ENCODE measurements around the gene LMLN.
"Not testable (repeated sequence)": the region's sequence is repeated elsewhere in the genome, so short reads cannot be mapped to it uniquely, and the experiment has no call there.

Gene LMLN

DNA sequence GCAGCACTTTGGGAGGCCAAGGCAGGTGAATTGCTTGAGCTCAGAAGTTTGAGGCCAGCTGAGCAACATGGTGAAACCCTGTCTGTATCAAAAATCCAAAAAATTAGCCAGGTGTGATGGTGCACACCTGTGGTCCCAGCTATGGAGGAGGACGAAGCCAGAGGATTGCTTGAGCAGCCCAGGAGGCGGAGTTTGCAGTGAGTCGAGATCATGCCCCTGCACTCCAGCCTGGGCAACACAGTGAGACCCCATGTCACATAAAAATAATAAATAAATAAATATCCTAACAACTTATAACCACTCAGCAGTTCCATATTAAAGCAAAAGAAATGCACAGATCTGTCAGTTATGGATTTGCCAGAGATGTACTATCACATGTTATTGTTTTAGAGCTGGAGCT, 62.6 kb downstream of the LMLN start:
- in situ Hi-C loops (cut with MboI; ENCODE audit: low sequenced_read_pairs) = no loop called here

DNA sequence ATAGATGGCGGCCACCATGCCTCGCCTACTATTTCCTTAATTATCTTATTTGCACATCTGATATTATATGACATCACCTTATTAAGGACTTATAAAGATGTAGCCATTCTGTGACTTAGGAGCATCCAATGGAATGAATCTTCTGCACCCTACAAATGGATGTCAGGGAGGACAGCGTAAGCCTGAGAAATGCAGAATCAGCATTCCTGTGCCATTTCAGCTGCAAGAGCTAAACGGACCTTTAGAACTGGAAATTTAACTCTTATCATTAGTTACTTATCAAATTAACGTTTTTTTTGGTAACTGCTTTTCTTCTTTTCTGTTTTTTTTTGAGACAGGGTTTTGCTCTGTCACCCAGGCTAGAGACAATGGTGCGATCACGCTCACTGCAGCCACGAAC, 65.6 kb downstream of the LMLN start:
- in situ Hi-C loops (cut with MboI; ENCODE audit: low sequenced_read_pairs) = no loop called here

DNA sequence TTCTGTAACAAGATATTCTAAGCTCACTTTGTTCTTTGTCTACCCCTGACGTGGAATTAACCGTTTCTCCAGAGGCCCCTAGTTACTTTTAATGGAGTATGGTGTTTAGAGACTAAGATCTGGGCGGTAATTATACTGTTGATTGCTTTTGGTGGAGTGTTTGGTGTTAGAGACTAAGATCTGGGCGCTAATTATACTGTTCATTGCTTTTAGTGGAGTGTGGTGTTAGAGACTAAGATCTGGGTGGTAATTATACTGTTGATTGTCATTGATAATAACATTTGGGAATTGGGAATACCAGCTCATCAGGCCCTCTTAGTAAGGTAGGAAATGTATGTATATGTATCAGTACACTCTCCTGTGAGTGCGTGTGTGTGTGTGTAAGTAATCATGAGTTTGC, 66.6 kb downstream of the LMLN start:
- in situ Hi-C loops (cut with MboI; ENCODE audit: low sequenced_read_pairs) = no loop called here

DNA sequence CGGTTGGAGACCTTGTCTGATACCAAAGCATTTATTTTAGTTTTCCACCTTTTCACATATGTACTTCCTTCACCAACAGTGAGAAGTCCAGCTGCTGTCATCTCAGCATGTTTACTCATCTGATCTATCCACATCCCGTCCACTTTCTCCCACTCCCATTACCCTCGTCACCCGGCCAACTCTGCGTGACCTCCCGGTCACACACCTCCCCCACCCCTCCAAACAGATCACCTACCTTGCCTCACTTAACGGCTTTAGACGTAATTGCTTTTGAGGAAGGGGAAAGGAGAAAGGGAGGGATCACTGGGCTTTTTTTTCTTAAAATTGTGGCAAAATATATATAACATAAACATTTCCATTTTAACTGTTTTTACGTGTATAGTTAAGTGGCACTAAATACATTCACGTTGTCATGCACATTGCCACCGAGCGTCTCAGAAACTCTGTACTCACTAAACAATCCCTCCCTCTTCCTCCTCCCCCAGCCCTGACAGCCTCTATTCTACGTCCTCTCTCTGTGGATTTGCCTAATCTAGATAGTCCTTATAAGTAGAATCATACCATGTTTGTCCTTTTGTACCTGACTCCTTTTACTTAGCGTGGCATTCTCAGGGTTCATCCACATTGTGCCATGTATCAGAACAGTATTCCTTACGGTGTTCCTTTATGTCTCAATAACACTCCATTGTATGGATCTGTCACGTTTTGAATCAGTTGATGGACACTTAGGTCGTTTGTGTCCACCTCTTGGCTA, 67.2 kb downstream of the LMLN start:
- in situ Hi-C loops (cut with MboI; ENCODE audit: low sequenced_read_pairs) = no loop called here

DNA sequence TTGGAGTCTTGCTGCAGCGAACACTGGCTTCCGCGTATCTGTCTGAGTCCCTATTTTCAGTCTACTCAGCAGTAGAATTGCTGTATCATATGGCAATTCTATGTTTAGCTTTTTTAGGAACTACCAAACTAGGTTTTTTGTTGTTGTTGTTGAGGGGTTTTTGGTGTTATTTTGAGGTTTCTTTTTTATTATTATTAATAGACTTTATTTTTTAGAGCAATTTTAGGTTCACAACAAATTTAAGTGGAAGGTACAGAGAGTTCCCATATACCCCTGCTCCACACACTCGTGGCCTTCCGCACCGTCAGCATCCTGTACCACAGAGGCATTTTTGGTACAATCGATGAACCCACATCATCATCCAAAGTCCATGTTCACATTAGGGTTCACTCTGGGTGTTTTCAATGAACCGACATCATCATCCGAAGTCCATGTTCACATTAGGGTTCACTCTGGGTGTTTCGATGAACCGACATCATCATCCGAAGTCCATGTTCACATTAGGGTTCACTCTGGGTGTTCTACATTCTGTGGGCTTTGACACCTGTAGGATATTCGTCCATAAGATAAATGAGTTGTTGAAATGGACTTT, 67.9 kb downstream of the LMLN start:
- in situ Hi-C loops (cut with MboI; ENCODE audit: low sequenced_read_pairs) = no loop called here

DNA sequence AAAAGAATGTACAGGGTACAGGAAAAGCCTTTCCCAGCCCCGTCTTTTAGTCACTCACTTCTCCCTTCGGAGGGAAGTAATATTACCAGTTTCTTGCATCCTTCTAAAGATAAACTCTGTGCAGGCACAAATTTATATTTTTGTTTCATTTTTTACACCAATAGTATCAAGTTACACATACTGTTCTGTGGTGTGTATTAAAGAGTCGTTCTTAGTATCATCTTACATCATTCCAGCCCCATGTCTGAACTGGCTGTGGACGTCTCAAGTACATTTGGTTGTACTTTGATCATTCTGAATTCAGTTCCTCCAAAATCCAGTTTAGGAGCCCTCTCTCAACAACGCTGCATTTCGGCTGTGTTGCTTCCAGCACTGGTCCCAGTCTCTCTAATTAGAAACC, 68.7 kb downstream of the LMLN start:
- in situ Hi-C loops (cut with MboI; ENCODE audit: low sequenced_read_pairs) = no loop called here

DNA sequence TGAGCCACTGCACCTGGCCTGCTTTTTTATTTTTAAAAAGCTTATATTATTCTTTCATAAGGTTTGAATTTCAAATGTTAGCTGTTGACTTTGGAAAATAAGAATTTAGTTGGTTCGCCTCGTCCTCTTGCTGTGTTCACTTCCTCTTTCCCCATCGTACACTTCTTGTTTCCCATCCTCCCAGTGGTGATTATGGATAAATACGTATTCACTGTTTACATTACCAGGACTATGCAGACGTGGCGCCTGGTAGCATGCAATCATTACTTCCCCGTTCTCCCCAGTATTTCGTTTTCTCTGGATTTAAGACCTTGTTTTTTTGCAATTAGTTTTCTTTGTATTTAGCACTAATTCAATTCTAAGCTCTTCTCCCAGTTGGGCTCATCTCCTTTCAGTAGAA, 70.1 kb downstream of the LMLN start:
- in situ Hi-C loops (cut with MboI; ENCODE audit: low sequenced_read_pairs) = no loop called here

DNA sequence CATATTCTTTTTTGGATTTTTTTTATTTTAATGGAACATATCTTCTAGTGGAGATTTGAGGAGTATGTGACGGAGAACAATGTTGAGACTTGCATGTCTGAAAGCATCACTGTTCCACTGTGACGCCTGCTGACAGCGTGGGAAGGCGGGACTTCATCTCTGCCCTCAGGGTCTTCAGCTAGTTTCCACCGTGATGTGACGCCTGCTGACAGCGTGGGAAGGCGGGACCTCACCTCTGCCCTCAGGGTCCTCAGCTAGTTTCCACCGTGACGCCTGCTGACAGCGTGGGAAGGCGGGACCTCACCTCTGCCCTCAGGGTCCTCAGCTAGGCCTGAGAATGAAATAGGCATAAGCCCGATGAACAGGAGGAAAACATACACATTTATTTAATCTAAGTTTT, 70.7 kb downstream of the LMLN start:
- in situ Hi-C loops (cut with MboI; ENCODE audit: low sequenced_read_pairs) = no loop called here

DNA sequence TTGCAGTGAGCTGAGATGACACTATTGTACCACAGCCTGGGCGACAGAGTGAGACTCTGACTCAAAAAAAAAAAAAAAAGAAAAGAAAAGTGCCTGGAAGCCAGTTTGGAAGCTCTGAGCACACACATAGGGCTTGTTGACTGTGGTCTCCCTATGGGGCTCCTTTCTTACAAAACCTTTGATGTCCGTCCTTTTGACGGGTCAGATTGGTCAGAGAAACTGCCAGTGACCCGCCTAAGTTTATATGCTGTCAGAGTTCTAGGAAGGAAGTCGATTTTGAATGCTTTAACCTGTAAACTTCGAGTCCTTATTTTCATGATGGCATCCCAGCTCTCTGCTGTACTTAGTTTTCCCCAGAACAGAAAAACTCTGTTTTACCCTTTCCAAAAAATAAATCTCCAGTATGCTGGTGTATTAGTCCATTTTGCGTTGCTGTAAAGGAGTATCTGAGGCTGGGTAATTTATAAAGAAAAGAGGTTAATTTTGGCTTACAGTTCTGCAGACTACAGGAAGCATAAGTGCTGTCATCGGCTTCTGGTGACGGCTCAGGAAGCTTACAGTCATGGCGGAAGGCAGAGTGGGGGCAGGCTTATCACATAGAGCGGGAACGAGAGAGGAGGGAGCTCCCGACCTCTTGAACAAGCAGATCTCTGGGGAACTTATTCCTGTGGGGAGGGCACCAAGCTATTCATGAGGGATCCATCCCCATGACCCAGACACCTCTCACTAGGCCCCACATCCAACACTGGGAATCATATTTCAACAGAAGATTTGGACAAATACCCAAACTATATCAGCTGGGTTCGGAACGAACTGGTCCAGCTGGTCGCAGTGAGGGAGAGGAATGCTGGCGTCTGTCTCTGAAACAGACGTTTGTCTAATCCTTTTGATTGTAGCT, 72.3 kb downstream of the LMLN start:
- in situ Hi-C loops (cut with MboI; ENCODE audit: low sequenced_read_pairs) = no loop called here

DNA sequence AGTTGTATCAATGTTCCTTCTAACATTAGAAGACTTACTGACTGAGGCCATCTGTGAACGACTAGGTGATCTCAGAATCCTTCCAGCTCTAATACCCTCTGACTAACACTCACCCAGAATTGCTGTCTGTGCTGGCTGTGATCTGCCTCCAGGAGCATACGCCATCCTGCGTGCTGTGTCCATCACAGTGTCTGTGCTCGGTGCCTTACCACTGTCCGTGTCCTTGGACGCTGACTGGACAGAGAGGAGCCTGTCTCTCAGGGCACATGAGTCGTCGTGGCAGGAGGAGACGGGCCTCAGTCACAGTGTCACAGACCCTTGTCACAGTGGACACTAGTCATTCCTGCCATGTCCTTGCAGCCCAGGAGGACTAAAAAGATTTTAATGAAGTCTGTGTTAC, 83.1 kb downstream of the LMLN start:
- in situ Hi-C loops (cut with MboI; ENCODE audit: low sequenced_read_pairs) = no loop called here

DNA sequence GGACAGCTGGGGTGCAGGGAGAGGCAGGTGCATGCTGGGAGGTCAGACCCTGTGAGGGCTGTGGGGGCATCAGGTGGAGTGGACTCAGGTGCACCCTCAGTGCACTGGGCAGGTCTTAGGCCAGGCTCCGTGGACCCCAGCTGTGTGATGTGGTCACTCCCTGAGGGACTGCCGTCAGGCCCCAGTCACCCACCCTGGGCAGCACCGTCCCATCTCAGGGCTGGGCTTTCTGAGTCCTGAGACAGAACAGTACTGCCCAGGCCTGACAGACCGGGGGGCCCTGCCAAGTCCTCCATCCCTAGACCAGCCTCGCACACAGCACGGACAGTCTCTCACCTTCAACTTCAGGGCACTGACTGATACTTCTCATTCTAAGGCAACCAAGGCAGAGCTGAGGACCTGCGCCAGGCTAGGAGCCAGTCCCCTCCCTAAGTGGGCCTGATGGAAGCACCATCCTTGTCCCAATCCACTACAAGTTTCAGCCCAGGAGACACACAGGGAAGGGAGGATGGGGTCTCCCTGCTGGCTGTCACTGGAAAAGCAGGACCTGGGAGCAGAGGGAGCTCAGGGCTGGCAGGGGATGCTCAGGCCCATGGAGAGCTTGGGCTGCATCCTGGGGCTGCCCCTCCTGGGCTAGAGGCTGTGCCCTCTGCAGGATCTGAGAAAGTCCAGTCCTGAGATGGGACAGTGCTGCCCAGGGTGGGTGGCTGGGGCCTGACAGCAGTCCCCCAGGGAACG, 86.3 kb downstream of the LMLN start:
- in situ Hi-C loops (cut with MboI; ENCODE audit: low sequenced_read_pairs) = no loop called here

DNA sequence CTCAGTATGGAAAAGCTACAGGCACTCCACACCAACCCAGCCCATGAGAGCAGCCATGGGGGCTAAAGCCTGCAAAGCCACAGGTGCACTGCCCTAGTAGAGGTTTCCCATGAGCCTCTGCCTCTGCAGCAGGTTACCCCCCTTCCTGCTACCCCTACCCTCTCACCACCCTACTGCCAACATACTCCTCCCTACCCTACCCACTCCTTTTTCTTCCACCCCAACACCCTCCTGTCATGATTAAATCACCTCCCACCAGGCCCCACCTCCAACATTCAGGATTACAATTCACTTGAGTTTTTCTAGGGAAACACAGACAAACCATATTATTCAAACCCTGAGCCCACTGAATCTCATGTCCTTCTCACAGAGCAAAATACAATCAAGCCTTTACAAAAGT, 88.4 kb downstream of the LMLN start:
- in situ Hi-C loops (cut with MboI; ENCODE audit: low sequenced_read_pairs) = no loop called here

DNA sequence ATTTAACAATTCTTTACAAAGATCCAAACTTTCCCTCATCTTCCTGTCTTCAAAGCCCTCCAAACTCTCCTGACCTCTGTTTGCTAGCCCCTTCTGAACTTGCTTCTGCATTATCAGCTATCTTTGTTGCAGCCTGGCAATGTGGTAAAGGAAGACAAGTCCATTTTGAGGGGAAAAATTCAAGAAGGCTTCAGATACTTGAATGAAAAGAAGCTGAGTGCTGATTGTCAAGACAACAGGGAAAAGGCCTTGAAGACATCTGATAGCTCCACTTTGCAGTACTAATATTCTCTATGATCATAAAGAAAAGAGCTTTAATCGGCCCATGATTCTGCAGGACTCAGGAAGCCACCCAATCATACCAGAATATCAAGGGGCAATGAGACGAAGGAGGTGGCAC, 91.8 kb downstream of the LMLN start:
- in situ Hi-C loops (cut with MboI; ENCODE audit: low sequenced_read_pairs) = no loop called here

DNA sequence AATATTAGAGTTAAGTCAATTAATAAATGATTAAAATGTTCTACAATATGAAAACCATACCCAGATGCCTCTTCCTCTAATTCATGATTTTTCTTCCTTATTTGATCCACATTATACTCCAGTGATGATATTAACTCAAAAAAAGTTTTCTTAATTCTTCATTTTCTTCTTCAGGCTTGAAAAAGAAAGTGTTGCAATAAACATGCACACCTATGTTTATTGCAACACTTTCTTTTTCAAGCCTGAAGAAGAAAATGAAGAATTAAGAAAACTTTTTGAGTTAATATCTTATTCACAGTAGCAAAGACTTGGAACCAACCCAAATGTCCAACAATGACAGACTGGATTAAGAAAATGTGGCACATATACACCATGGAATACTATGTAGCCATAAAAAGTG, 93.4 kb downstream of the LMLN start:
- in situ Hi-C loops (cut with MboI; ENCODE audit: low sequenced_read_pairs) = not testable (repeated sequence)

DNA sequence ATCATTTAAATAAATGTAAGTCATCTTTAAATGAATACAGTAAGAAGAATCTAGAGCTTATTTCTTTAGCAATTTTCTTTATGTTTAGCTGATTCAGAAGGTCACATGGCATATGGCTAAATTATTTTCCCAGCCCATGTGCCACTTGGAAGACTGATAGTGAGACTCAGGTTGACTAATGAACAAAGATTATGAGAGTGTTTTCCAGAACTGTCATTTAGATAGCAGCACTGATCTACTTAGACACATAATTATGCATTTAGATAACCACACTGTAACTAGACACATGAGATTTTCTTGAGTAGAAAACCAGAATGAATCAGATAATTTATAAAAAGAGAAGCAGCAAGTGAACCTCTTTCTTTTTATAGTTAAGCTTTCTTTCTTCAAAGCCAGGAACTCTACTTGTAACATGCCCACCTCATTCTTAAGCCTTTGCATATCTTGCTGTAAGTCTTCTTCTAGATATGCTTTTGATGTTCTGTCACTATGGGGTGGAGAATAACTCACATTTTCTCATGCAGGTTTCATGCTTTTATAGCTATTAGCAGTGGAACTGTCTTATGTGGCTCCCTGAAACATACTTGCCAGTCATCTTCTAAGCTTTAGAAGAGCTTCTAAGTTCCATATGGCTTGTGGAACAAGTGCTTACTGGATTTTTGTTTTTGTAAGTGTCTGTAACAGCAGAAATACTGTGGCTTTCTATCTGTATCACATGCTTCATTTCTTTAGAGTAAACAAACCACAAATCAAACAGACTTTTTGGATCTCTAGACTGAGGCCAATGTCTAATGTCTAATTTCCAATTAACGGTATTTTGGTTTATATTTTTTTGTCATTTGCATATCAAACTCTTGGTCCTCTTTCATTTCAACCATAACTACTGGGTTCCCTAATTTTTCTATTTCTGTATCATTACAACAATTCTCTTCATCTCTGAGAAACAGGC, 101.4 kb downstream of the LMLN start:
- in situ Hi-C loops (cut with MboI; ENCODE audit: low sequenced_read_pairs) = no loop called here

DNA sequence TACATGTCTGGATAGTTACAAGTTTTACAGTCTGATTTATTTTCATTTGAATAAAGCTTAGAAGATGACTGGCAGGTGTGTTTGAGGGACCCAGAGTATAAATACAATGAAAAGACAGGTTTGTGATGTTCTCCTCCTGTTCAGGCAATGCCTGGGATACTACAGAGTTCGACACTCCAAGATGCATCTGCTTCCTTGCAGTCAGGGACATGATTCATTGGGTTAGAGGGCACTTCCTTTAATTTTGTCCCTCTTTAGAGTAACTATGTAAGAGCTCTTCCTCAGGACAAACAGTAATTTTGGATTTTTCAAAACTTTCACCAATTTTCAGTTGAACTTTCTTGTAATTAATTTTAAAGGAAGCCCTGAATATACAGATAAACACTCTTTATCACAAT, 102.0 kb downstream of the LMLN start:
- in situ Hi-C loops (cut with MboI; ENCODE audit: low sequenced_read_pairs) = no loop called here

DNA sequence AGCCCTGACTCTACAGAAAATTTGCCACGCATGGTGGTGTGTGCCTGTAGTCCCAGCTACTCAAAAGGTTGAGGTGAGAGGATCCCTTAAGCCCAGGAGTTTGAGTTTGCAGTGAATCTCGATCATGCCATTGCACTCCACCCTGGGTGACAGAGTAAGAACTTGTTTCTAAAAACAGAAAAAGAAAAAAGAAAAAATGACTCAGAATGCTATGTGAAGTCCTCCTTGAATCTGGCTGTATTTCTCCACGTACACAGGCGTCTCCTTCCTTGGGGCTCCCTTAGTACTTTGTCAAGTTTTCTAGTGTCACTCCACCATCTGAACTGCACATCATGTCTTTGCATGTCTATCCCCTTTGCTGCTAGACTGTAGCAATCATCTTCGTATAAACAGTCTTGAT, 104.4 kb downstream of the LMLN start:
- in situ Hi-C loops (cut with MboI; ENCODE audit: low sequenced_read_pairs) = no loop called here

DNA sequence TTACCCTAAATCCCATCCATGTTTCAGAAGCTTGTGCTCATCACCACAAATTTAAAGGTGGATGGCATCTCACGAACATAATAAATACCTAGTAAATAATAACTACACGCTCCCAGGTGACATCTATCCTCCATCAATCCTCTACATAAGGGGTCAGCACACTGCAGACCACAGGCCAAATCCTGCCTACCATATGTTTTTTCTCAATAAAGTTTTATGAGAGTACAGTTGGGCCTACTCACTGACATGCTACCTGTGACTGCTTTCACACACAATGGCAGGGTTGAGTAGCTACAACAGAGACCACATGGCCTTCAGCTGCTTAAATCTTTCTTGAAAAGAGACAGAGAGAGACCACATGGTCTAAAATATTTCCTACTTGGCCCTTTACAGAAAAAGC, 105.9 kb downstream of the LMLN start:
- in situ Hi-C loops (cut with MboI; ENCODE audit: low sequenced_read_pairs) = no loop called here

DNA sequence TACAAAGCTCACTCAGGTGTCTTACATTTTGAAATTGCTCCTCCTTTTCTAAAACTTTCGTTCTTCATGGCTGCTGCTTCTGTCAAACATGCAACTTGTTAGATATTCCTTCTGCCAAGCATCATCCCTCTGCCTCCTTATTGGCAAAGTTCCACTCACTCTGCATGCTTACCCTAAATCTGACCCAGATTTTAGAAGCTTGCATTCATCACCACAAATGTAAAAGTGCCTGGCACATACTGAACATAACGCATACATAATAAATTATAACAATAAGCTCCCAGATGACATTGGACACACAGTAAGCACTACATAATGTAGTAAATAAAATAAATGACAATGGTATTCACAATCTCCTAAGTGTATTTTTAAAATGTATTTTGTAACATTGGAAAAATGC, 107.4 kb downstream of the LMLN start:
- in situ Hi-C loops (cut with MboI; ENCODE audit: low sequenced_read_pairs) = no loop called here

DNA sequence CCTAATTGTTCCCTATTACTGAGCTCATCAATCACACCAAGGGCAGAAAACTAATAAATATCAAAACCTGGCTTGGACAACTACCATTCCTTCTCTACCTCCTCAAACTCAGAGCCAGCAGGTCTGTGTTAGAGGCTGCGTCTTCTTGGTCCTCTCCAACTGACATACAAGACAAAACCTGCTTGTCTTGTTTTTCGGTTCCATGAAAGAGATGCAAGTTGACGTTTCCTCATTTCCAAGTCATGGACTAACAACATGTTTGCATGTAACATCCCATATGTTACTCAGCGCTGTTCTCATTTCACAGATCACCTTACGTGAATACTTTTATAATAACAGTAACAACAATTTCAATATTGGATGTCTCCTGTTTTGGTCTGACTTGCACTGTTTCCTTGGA, 110.9 kb downstream of the LMLN start:
- in situ Hi-C loops (cut with MboI; ENCODE audit: low sequenced_read_pairs) = no loop called here

All from hTERT RPE-1 (cell line).